ENCODE data around the gene REG4. TPM values are rescaled to one million over a fixed set of nuclear protein-coding genes. Genes with fewer than 3 reads are reported as not detected.
A peak's percentile ranks its signal among the peaks of the same experiment; 100 is the strongest.

REG4 gene
- total and polyA plus RNA-seq, 2 of the 13 experiments (the other 11 are each of a cell fraction or from before 2014, with no cell fraction given): not detected

DNA sequence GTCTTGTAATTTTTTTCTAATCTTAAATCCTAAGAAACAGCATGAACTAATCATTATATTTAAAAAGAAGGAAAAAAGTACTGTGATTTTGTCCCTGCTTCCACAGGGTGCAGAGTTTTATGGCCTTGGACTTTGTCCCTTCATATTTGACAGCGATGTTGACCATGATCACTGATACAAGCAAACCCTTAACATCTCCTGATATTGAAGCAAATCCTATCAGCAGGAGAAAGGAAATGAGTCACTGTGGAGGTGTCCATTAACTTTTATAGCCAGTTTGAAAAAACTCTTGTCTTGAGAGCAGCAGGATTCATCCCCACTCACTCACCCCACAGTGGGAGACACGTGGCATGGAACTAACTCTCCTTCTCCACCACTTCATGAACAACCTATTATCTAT is 5.1 kb upstream of the REG4 start (continued):
- TF ChIP-seq, protein P1, sequence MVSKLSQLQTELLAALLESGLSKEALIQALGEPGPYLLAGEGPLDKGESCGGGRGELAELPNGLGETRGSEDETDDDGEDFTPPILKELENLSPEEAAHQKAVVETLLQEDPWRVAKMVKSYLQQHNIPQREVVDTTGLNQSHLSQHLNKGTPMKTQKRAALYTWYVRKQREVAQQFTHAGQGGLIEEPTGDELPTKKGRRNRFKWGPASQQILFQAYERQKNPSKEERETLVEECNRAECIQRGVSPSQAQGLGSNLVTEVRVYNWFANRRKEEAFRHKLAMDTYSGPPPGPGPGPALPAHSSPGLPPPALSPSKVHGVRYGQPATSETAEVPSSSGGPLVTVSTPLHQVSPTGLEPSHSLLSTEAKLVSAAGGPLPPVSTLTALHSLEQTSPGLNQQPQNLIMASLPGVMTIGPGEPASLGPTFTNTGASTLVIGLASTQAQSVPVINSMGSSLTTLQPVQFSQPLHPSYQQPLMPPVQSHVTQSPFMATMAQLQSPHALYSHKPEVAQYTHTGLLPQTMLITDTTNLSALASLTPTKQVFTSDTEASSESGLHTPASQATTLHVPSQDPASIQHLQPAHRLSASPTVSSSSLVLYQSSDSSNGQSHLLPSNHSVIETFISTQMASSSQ (IDR thresholded peaks at IDR 0.05; ENCODE audit: low read depth): peak; percentile 63
- TF ChIP-seq, protein P1 (CRISPR knock-in tag; IDR thresholded peaks at IDR 0.05; ENCODE audit: borderline replicate concordance): peak; percentile 22; the same call in 1 of the 2 replicates
- TF ChIP-seq MIXL1 (CRISPR knock-in tag; IDR thresholded peaks at IDR 0.05) (peak; percentile 77), NR2F2 (IDR thresholded peaks at IDR 0.05; ENCODE audit: borderline replicate concordance, low read depth) (no peak), MTA1 (CRISPR knock-in tag; IDR thresholded peaks at IDR 0.05; ENCODE audit: borderline replicate concordance) (no peak; the same call in 1 of the 2 replicates), RARA (CRISPR knock-in tag; IDR thresholded peaks at IDR 0.05) (peak; percentile 34; the same call in 1 of the 2 replicates), ZNF260 (CRISPR knock-in tag; IDR thresholded peaks at IDR 0.05; ENCODE audit: borderline replicate concordance, low read depth) (no peak), ARNTL (CRISPR knock-in tag; IDR thresholded peaks at IDR 0.05) (0 out of 2 replicates have a peak, but pooled peaks have one; percentile 61), NFKBIZ (CRISPR knock-in tag; IDR thresholded peaks at IDR 0.05) (no peak), YY1 (IDR thresholded peaks at IDR 0.05; ENCODE audit: insufficient read depth, insufficient replicate concordance, low read depth, low read length) (no peak), ZMYM4 (CRISPR knock-in tag; IDR thresholded peaks at IDR 0.05) (no peak)
- TF ChIP-seq, protein P2, sequence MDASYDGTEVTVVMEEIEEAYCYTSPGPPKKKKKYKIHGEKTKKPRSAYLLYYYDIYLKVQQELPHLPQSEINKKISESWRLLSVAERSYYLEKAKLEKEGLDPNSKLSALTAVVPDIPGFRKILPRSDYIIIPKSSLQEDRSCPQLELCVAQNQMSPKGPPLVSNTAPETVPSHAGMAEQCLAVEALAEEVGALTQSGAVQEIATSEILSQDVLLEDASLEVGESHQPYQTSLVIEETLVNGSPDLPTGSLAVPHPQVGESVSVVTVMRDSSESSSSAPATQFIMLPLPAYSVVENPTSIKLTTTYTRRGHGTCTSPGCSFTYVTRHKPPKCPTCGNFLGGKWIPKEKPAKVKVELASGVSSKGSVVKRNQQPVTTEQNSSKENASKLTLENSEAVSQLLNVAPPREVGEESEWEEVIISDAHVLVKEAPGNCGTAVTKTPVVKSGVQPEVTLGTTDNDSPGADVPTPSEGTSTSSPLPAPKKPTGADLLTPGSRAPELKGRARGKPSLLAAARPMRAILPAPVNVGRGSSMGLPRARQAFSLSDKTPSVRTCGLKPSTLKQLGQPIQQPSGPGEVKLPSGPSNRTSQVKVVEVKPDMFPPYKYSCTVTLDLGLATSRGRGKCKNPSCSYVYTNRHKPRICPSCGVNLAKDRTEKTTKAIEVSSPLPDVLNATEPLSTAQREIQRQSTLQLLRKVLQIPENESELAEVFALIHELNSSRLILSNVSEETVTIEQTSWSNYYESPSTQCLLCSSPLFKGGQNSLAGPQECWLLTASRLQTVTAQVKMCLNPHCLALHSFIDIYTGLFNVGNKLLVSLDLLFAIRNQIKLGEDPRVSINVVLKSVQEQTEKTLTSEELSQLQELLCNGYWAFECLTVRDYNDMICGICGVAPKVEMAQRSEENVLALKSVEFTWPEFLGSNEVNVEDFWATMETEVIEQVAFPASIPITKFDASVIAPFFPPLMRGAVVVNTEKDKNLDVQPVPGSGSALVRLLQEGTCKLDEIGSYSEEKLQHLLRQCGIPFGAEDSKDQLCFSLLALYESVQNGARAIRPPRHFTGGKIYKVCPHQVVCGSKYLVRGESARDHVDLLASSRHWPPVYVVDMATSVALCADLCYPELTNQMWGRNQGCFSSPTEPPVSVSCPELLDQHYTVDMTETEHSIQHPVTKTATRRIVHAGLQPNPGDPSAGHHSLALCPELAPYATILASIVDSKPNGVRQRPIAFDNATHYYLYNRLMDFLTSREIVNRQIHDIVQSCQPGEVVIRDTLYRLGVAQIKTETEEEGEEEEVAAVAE (CRISPR knock-in tag; IDR thresholded peaks at IDR 0.05; ENCODE audit: borderline replicate concordance): no peak
- TF ChIP-seq, protein P3, sequence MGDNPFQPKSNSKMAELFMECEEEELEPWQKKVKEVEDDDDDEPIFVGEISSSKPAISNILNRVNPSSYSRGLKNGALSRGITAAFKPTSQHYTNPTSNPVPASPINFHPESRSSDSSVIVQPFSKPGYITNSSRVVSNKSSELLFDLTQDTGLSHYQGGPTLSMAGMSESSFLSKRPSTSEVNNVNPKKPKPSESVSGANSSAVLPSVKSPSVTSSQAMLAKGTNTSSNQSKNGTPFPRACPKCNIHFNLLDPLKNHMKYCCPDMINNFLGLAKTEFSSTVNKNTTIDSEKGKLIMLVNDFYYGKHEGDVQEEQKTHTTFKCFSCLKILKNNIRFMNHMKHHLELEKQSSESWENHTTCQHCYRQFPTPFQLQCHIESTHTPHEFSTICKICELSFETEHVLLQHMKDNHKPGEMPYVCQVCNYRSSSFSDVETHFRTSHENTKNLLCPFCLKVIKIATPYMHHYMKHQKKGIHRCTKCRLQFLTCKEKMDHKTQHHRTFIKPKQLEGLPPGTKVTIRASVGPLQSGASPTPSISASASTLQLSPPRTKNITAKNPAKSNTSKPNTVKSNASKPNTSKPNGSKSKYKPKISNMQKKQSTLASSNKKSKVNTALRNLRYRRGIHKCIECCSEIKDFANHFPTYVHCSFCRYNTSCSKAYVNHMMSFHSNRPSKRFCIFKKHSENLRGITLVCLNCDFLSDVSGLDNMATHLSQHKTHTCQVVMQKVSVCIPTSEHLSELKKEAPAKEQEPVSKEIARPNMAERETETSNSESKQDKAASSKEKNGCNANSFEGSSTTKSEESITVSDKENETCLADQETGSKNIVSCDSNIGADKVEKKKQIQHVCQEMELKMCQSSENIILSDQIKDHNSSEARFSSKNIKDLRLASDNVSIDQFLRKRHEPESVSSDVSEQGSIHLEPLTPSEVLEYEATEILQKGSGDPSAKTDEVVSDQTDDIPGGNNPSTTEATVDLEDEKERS (CRISPR knock-in tag; IDR thresholded peaks at IDR 0.05): no peak
- TF ChIP-seq, protein P4, sequence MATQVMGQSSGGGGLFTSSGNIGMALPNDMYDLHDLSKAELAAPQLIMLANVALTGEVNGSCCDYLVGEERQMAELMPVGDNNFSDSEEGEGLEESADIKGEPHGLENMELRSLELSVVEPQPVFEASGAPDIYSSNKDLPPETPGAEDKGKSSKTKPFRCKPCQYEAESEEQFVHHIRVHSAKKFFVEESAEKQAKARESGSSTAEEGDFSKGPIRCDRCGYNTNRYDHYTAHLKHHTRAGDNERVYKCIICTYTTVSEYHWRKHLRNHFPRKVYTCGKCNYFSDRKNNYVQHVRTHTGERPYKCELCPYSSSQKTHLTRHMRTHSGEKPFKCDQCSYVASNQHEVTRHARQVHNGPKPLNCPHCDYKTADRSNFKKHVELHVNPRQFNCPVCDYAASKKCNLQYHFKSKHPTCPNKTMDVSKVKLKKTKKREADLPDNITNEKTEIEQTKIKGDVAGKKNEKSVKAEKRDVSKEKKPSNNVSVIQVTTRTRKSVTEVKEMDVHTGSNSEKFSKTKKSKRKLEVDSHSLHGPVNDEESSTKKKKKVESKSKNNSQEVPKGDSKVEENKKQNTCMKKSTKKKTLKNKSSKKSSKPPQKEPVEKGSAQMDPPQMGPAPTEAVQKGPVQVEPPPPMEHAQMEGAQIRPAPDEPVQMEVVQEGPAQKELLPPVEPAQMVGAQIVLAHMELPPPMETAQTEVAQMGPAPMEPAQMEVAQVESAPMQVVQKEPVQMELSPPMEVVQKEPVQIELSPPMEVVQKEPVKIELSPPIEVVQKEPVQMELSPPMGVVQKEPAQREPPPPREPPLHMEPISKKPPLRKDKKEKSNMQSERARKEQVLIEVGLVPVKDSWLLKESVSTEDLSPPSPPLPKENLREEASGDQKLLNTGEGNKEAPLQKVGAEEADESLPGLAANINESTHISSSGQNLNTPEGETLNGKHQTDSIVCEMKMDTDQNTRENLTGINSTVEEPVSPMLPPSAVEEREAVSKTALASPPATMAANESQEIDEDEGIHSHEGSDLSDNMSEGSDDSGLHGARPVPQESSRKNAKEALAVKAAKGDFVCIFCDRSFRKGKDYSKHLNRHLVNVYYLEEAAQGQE (IDR thresholded peaks at IDR 0.05; ENCODE audit: borderline replicate concordance in 1 of 2, low read depth in 1 of 2, low read length in 2 of 2): no peak

Data from HepG2 (cell line).